H9 (cell line): ENCODE results near the gene PRKCB. TPM values are rescaled to one million over a fixed set of nuclear protein-coding genes. Genes with fewer than 3 reads are reported as not detected.

ENCODE experiments used
- DNase-seq: peaks from one replicate; pipeline ENCODE4 v3.0.0-alpha.2; 2017
- H2AFZ ChIP-seq: one replicate; pipeline ENCODE4 v1.6.1; 2013; ENCODE audit warnings: mild to moderate bottlenecking, low read length, control low read depth, moderate library complexity
- H2AK5ac ChIP-seq: 2 replicates; pipeline ENCODE4 v1.6.1; 2013; ENCODE audit warnings: low read length, control low read depth, mixed read lengths; ENCODE audit not compliant: insufficient read length
- H2BK120ac ChIP-seq: one replicate; pipeline ENCODE4 v1.6.1; 2013; ENCODE audit warnings: low read depth, mild to moderate bottlenecking, low read length, control low read depth, inconsistent platforms; ENCODE audit not compliant: poor library complexity, severe bottlenecking
- H2BK12ac ChIP-seq: 2 replicates; pipeline ENCODE4 v1.6.1; 2013; ENCODE audit warnings: low read length, control low read depth, mixed read lengths, low read depth; ENCODE audit not compliant: insufficient read length
- H2BK15ac ChIP-seq: 2 replicates; pipeline ENCODE4 v1.6.1; 2013; ENCODE audit warnings: low read depth, low read length, control low read depth
- H2BK20ac ChIP-seq: one replicate; pipeline ENCODE4 v1.6.1; 2013; ENCODE audit warnings: low read depth, mild to moderate bottlenecking, low read length, control low read depth, inconsistent platforms; ENCODE audit not compliant: poor library complexity, severe bottlenecking
- H2BK5ac ChIP-seq: 2 replicates; pipeline ENCODE4 v1.6.1; 2013; ENCODE audit warnings: low read length, control low read depth, mixed read lengths; ENCODE audit not compliant: insufficient read length
- H3K14ac ChIP-seq: 2 replicates; pipeline ENCODE4 v1.6.1; 2013; ENCODE audit warnings: low read length, control low read depth; ENCODE audit not compliant: insufficient read depth
- H3K18ac ChIP-seq: 2 replicates; pipeline ENCODE4 v1.6.1; 2013; ENCODE audit warnings: low read depth, mild to moderate bottlenecking, mixed read lengths, low read length, control low read depth; ENCODE audit not compliant: insufficient read length
- H3K23ac ChIP-seq: 2 replicates; pipeline ENCODE4 v1.6.1; 2013; ENCODE audit warnings: low read length, control low read depth, mixed read lengths, low read depth; ENCODE audit not compliant: insufficient read length
- H3K23me2 ChIP-seq: 2 replicates; pipeline ENCODE4 v1.6.1; 2013; ENCODE audit warnings: low read depth, mild to moderate bottlenecking, mixed read lengths, low read length, control low read depth; ENCODE audit not compliant: insufficient read length, poor library complexity, severe bottlenecking
- H3K27ac ChIP-seq: 2 replicates; pipeline ENCODE4 v1.5.1; 2013; ENCODE audit warnings: low read length, control low read depth, mixed read lengths, low read depth; ENCODE audit not compliant: insufficient read length
- H3K27me3 ChIP-seq: 2 replicates; pipeline ENCODE4 v1.6.1; 2013; ENCODE audit warnings: low read length, control low read depth, inconsistent platforms; ENCODE audit not compliant: insufficient read depth
- H3K4ac ChIP-seq: 2 replicates; pipeline ENCODE4 v1.6.1; 2013; ENCODE audit warnings: low read depth, mild to moderate bottlenecking, control low read depth, inconsistent platforms, low read length, moderate library complexity
- H3K4me1 ChIP-seq: 2 replicates; pipeline ENCODE4 v1.6.1; 2013; ENCODE audit warnings: low read length, control low read depth, inconsistent platforms; ENCODE audit not compliant: insufficient read depth
- H3K4me2 ChIP-seq: 2 replicates; pipeline ENCODE4 v1.6.1; 2013; ENCODE audit warnings: low read length, control low read depth, mixed read lengths; ENCODE audit not compliant: insufficient read length, insufficient read depth
- H3K56ac ChIP-seq: 2 replicates; pipeline ENCODE4 v1.6.1; 2013; ENCODE audit warnings: low read depth, mild to moderate bottlenecking, mixed read lengths, low read length, control low read depth; ENCODE audit not compliant: insufficient read length
- H3K79me1 ChIP-seq: 2 replicates; pipeline ENCODE4 v1.6.1; 2013; ENCODE audit warnings: low read depth, mild to moderate bottlenecking, moderate library complexity, low read length, control low read depth, inconsistent platforms; ENCODE audit not compliant: insufficient read depth, poor library complexity, severe bottlenecking
- H3K79me2 ChIP-seq: 2 replicates; pipeline ENCODE4 v1.6.1; 2013; ENCODE audit warnings: low read length, control low read depth, inconsistent platforms; ENCODE audit not compliant: insufficient read depth
- H3K9ac ChIP-seq: 2 replicates; pipeline ENCODE4 v1.6.1; 2013; ENCODE audit warnings: low read length, control low read depth, mixed read lengths; ENCODE audit not compliant: insufficient read length; ENCODE audit errors: extremely low read depth
- H3K9me3 ChIP-seq: one replicate; pipeline ENCODE4 v1.6.1; 2013; ENCODE audit warnings: low read depth, low read length, inconsistent platforms; ENCODE audit not compliant: control insufficient read depth
- H3T11ph ChIP-seq: one replicate; pipeline ENCODE4 v1.6.1; 2013; ENCODE audit warnings: mild to moderate bottlenecking, low read length, control low read depth, inconsistent platforms
- H4K20me1 ChIP-seq: one replicate; pipeline ENCODE4 v1.6.1; 2013; ENCODE audit not compliant: control insufficient read depth, insufficient read length, insufficient read depth
- H4K5ac ChIP-seq: 2 replicates; pipeline ENCODE4 v1.6.1; 2013; ENCODE audit warnings: low read depth, mild to moderate bottlenecking, mixed read lengths, low read length, control low read depth; ENCODE audit not compliant: insufficient read length
- H4K8ac ChIP-seq: replicated peaks from 2 replicates; pipeline ENCODE4 v1.6.1; 2013; ENCODE audit warnings: low read length, control low read depth, mixed read lengths, low read depth; ENCODE audit not compliant: insufficient read length
- H4K91ac ChIP-seq: 2 replicates; pipeline ENCODE4 v1.6.1; 2013; ENCODE audit warnings: low read depth, mild to moderate bottlenecking, moderate library complexity, mixed read lengths, low read length, control low read depth; ENCODE audit not compliant: insufficient read length
- H3K27ac Mint-ChIP-seq, 3 experiments: 2 replicates in 2 of 3; 3 replicates in 1 of 3; pipeline ENCODE4 v1.8.0; 2020 to 2021; ENCODE audit warnings: mixed read lengths in 3 of 3, mild to moderate bottlenecking in 1 of 3, moderate library complexity in 1 of 3
- H3K27me3 Mint-ChIP-seq: 2 replicates; pipeline ENCODE4 v1.8.0; 2021; ENCODE audit warnings: low read depth, mild to moderate bottlenecking, moderate library complexity, mixed read lengths
- H3K36me3 Mint-ChIP-seq, 3 experiments: 2 replicates in 2 of 3; 3 replicates in 1 of 3; pipeline ENCODE4 v1.8.0; 2020 to 2021; ENCODE audit warnings: low read depth in 3 of 3, mixed read lengths in 3 of 3; ENCODE audit not compliant: insufficient read depth in 1 of 3
- H3K4me1 Mint-ChIP-seq, 2 experiments: 2 replicates each; pipeline ENCODE4 v1.8.0; 2020; ENCODE audit warnings: mixed read lengths in 2 of 2
- H3K4me3 Mint-ChIP-seq, 2 experiments: 2 replicates in 1 of 2; 3 replicates in 1 of 2; pipeline ENCODE4 v1.8.0; 2020 to 2021; ENCODE audit warnings: mild to moderate bottlenecking in 2 of 2, mixed read lengths in 2 of 2, moderate library complexity in 1 of 2
- H3K9me3 Mint-ChIP-seq, 2 experiments: 2 replicates in 1 of 2; 3 replicates in 1 of 2; pipeline ENCODE4 v1.8.0; 2020; ENCODE audit warnings: mild to moderate bottlenecking in 2 of 2, mixed read lengths in 2 of 2, moderate library complexity in 1 of 2
- WGBS: extraction: QIAGEN DNeasy Blood & Tissue Kit; methylation state at CpG from one replicate; pipeline ENCODE4 v1.1.7; 2013; ENCODE audit warnings: missing lambda C conversion rate, low lambda C conversion rate, mixed read lengths; ENCODE audit not compliant: insufficient read length; ENCODE audit errors: extremely low coverage; 5-methylcytosine and 5-hydroxymethylcytosine counted together
- total RNA-seq: library from RNA; stranded (reverse); gene quantifications from 2 replicates; pipeline ENCODE4 v1.2.1, GENCODE V29; 2021
- TF ChIP-seq, protein P1 (sequence below): fragments of 200-600 bp; sonication (generic); conservative IDR thresholded peaks from 3 replicates; pipeline ENCODE4 v1.8.0; 2021; ENCODE audit warnings: antibody characterized with exemption, mild to moderate bottlenecking

The PRKCB gene
- total RNA-seq, 1 experiment from 2014 or later = 7.0 TPM

- no peak overlapping the region for H2AFZ ChIP-seq
- H3K18ac ChIP-seq = no peak overlapping the region
- H3T11ph ChIP-seq = no peak overlapping the region
- H3K14ac ChIP-seq = no peak overlapping the region
- Mint-ChIP-seq H3K36me3 (no peaks in the 10 kb centered on the region), H3K27ac (no peak overlapping the region; a peak in 1 of 7 replicates), H3K4me1 (no peaks in the 10 kb centered on the region), H3K4me3 (no peak overlapping the region), H3K9me3 (no peaks in the 10 kb centered on the region; a peak in 1 of 5 replicates), H3K27me3 (peaks cover 45% of the 10 kb centered on the region)
- no peak overlapping the region for H3K27ac ChIP-seq
- no peak overlapping the region for H3K9ac ChIP-seq
- H3K4me2 ChIP-seq = no peak overlapping the region
- no peak overlapping the region for H3K56ac ChIP-seq
- no peak overlapping the region for H4K8ac ChIP-seq
- no peaks in the 10 kb centered on the region for H3K79me2 ChIP-seq
- H2BK5ac ChIP-seq = no peak overlapping the region
- no peak overlapping the region for H3K4ac ChIP-seq
- H3K4me1 ChIP-seq = no peaks in the 10 kb centered on the region
- H4K20me1 ChIP-seq = no peaks in the 10 kb centered on the region
- H2BK15ac ChIP-seq = no peak overlapping the region
- no peak overlapping the region for H2AK5ac ChIP-seq
- no peaks in the 10 kb centered on the region for H3K79me1 ChIP-seq
- no peak overlapping the region for H4K91ac ChIP-seq
- H2BK20ac ChIP-seq = no peak overlapping the region
- H3K23me2 ChIP-seq = no peaks in the 10 kb centered on the region
- no CpG with 5 or more reads among the region's 3 CpGs for WGBS
- no peak overlapping the region for H2BK120ac ChIP-seq
- H3K27me3 ChIP-seq = no peaks in the 10 kb centered on the region
- H2BK12ac ChIP-seq = no peak overlapping the region
- H3K9me3 ChIP-seq = no peaks in the 10 kb centered on the region
- TF ChIP-seq, protein P1, sequence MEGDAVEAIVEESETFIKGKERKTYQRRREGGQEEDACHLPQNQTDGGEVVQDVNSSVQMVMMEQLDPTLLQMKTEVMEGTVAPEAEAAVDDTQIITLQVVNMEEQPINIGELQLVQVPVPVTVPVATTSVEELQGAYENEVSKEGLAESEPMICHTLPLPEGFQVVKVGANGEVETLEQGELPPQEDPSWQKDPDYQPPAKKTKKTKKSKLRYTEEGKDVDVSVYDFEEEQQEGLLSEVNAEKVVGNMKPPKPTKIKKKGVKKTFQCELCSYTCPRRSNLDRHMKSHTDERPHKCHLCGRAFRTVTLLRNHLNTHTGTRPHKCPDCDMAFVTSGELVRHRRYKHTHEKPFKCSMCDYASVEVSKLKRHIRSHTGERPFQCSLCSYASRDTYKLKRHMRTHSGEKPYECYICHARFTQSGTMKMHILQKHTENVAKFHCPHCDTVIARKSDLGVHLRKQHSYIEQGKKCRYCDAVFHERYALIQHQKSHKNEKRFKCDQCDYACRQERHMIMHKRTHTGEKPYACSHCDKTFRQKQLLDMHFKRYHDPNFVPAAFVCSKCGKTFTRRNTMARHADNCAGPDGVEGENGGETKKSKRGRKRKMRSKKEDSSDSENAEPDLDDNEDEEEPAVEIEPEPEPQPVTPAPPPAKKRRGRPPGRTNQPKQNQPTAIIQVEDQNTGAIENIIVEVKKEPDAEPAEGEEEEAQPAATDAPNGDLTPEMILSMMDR = no peak
- no peak for DNase-seq
- no peak overlapping the region for H3K23ac ChIP-seq
- H4K5ac ChIP-seq = no peak overlapping the region
These were observed 12.2 kb downstream of the PRKCB start for GRCh38 chr16:23847948-23848347.
